Natural killer cell treated with Interleukin-12 subunit alpha and Interleukin-12 subunit beta and Interleukin-15 and Interleukin-18, amount 100 ng/mL, for 72 hours (primary cell): ENCODE results near the gene VPS45. TPM values are rescaled to one million over a fixed set of nuclear protein-coding genes. Genes with fewer than 3 reads are reported as not detected.

Experiments used
- ATAC-seq, 2 donors: fragments of 150-1000 bp; cut with Tn5 transposase in 1 of 2; sonication (Bioruptor Pico), chemical (Tn5 transposase) in 1 of 2; 2 replicates each; pipeline ENCODE4 v1.10.0; 2021
- DNase-seq: peaks from one replicate; pipeline ENCODE4 v3.0.0; 2022; ENCODE audit warnings: low spot score
- H3K27ac Mint-ChIP-seq, 2 donors: 1 replicate in 1 of 2; 2 replicates in 1 of 2; pipeline ENCODE4 v1.8.0; 2022; ENCODE audit warnings: mixed read lengths in 2 of 2, mild to moderate bottlenecking in 1 of 2, moderate library complexity in 1 of 2
- H3K27me3 Mint-ChIP-seq, 2 donors: 1 replicate in 1 of 2; 2 replicates in 1 of 2; pipeline ENCODE4 v1.8.0; 2022; ENCODE audit warnings: mixed read lengths in 2 of 2
- H3K36me3 Mint-ChIP-seq: one replicate; pipeline ENCODE4 v1.8.0; 2022; ENCODE audit warnings: mixed read lengths
- H3K4me1 Mint-ChIP-seq, 2 donors: 1 replicate in 1 of 2; 2 replicates in 1 of 2; pipeline ENCODE4 v1.8.0; 2022; ENCODE audit warnings: low read depth in 2 of 2, mixed read lengths in 2 of 2, mild to moderate bottlenecking in 1 of 2
- H3K4me3 Mint-ChIP-seq: one replicate; pipeline ENCODE4 v1.8.0; 2022; ENCODE audit warnings: mixed read lengths
- H3K9me3 Mint-ChIP-seq: 2 replicates; pipeline ENCODE4 v1.8.0; 2022; ENCODE audit warnings: mixed read lengths
- total RNA-seq, 2 donors: library from RNA; stranded (reverse); gene quantifications; one replicate each; pipeline ENCODE4 v1.2.3, GENCODE V29; 2022

Gene VPS45
- total RNA-seq, 2 donors from 2014 or later: 34.1 to 40.4 TPM

DNA sequence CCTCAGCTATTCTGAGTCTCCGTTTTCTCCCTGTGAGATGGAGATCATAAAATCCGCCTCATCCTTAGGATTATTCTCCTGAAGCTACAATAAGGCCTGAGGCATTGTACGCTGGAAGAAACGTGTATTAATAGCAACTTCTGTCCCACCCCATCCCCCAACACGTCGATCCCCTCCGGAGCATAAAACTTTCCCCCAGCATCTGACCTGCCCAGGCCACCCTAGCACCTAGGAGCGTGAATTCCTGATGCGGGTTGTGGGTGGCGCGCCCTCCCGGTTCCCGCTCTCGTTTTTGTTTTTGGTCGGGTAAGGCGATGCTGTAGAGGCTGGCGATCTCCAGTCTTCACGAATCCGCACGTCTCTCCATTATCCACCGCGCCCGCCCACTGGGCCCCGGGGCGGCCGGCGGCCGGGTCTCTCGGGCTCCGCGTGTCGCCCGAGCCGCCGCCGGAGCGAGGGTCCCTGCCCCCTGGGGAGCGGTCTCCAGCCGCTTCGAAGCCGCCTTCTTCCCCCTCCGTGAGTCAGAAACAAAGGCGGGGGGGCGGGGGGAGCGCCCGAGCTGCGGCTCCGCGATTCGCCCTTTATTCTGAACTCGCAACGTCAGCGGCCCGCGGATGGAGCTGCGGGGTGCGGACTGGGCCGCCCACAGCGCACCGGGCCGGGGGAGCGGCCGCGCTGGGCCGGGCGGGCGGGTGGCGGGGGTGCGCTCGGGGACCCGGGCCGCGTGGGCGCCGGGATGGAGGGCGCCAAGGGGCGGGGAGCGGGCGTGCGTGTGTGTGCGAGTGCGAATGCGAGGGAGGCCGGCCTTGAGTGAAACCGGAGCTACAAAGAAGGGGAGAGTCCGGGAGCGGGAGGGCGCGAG lies 81.9 kb downstream of the VPS45 start, which contains the start of gene PLEKHO1:
Gene PLEKHO1, plus strand, starts transcription at position 646 of the 862 bp plus-strand sequence. CDS start 342 bp downstream, outside the sequence.
- Mint-ChIP-seq H3K36me3 (peaks cover 5% of the 10 kb centered on the region), H3K4me3 (peak within 1 kb of the TSS; percentile 94), H3K27me3 (no peaks in the 10 kb centered on the region), H3K4me1 (peaks cover 33 to 44% of the 10 kb centered on the region in 2 donors), H3K9me3 (no peaks in the 10 kb centered on the region), H3K27ac (peak within 1 kb of the TSS; percentile 93 to 97)
- peak; percentile 83 for DNase-seq
- peak; percentile 89 to 93 for ATAC-seq

DNA sequence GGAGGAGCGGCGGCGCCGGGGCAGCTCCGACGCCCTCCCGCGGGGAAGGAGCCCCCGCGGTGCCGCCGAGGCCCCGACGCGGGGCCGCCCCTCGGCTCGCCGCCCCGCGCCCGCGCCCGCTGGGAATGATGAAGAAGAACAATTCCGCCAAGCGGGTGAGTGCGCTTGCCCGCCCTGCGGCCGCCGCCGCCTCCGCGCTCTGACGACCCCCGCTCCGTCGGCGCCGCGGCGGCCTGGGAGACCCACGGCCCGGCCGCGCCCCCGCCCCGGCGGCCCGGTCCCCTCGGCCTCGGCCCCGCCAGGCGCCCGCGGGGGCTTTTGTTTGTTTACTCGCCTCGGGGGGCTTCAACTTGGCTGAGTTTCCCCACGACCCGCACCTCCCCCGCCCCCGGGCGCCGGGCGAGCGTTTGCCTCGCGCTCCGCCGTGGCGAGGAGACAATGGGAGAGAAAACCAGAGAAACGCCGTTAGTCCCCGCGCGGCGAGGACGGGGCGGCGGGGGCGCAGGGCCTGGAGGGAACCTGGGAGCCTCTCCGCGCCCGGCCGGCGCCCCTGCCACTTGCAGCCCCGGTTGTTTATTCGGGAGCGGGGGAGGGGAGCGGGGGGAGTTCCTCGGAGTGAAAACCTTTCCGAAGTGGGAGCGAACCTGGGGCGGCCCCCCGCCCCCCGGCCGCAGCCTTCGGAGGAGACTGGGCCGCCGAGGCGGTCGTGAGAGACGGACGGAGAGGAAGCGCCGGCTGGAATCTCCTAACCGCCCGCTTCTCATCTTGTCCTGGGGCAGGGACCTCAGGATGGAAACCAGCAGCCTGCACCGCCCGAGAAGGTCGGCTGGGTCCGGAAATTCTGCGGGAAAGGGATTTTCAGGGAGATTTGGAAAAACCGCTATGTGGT lies 82.8 kb downstream of the VPS45 start:
- Mint-ChIP-seq H3K4me1 (peaks cover 41 to 49% of the 10 kb centered on the region in 2 donors), H3K36me3 (peaks cover 11% of the 10 kb centered on the region), H3K4me3 (peak overlapping the region; percentile 94), H3K27me3 (no peaks in the 10 kb centered on the region), H3K27ac (peak overlapping the region; percentile 93 to 97), H3K9me3 (no peaks in the 10 kb centered on the region)
- DNase-seq (no peak), ATAC-seq (peak in 1 of 2 donors; percentile 0)

DNA sequence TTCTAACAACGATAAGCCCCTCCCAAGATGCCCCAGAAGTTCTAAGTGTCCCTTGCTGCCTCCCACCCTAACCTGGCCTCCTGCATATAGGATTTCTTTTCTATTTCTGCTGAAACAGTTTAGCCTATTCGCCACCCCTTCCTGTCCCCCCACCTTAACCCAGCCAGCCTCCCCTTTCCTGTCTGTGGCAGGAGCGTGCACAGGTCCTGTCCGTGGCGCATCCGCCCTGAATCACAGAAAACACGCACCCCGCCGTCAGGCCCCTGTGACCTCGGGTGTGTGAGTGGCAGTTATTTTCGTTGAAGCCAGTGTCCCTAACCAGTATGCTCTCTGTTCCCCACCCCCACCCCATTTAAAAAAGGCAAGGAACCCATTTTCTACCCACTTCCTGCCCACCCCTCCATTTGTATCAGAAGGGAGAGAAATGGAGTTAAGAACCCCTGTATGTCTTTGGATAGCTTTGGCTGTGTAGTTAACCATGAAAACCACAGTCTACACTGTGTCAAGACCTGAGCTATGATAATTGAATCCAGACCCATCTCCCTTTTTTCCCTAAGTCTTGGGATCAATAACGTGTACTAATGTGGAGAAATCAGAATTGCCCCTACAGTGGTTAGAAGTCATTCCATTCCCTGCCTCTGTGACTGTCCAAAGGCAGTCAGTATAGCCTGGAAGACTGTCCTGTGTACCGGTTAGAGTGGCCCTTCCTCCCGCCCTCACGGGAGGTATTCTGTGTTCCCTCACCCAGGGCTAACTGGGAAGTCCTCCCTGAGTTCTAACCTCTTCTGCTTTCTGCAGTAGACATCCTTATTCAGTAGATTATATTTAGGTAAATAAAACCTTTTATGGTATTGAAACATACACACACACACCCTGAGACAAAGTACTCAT lies 84.0 kb downstream of the VPS45 start:
- Mint-ChIP-seq H3K4me3 (peak overlapping the region; percentile 94), H3K4me1 (peaks cover 41 to 49% of the 10 kb centered on the region in 2 donors), H3K9me3 (no peaks in the 10 kb centered on the region), H3K27me3 (no peaks in the 10 kb centered on the region), H3K36me3 (peaks cover 17% of the 10 kb centered on the region), H3K27ac (peak overlapping the region; percentile 93 to 97)
- ATAC-seq (peak; percentile 55 to 76), DNase-seq (no peak)

DNA sequence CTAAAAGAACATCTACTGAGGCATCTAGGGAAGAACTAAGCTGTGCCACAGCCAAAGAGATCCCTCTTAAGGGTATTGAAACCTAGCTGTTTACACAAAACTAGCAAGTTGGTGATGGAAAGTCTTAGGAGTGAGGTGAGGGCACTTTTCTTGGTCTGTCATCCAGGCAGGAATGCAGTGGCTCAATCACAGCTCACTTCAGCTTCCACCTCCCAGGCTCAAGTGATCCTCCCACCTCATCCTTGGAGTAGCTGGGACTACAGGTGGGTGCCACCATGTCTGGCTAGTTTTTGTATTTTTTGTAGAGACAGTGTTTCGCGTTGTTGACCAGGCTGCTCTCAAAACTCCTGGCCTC lies 84.6 kb downstream of the VPS45 start:
- H3K36me3 Mint-ChIP-seq: peaks cover 18% of the 10 kb centered on the region
- no peaks in the 10 kb centered on the region for H3K9me3 Mint-ChIP-seq
- no peaks in the 10 kb centered on the region for H3K27me3 Mint-ChIP-seq
- H3K4me3 Mint-ChIP-seq: peak overlapping the region; percentile 94
- ATAC-seq: no peak
- peak overlapping the region; percentile 93 to 97 for H3K27ac Mint-ChIP-seq
- DNase-seq: no peak
- peaks cover 38 to 46% of the 10 kb centered on the region in 2 donors for H3K4me1 Mint-ChIP-seq

DNA sequence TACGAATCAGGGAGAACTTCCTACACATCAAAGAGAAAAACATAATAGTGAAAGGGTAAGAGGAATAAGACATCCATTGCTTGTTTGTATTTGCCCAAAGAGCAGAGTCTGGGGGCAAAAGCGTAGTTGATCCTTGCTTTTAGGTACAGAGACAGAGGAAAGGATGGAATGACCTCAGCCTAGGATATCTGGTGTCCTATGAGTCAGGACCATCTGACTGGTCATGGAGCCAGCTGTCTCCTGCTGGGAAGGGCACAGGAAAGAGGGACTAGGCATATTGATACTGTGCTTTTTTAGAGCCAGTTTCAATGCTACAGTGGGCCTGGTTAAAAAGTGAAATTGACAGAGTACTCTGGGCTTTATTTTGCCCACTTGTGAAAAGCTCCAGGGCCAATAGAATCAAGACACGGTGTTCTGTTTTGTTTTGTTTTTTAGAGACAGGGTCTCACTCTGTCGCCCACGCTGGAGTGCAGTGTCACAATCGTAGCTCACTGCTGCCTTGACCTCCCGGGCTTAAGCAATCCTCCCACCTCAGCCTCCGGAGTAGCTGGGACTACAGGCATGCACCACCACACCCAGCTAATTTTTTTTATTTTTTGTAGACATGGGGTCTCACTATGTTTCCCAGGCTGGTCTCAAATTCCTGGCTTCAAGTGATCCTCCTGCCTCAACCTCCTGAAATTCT lies 85.3 kb downstream of the VPS45 start:
- Mint-ChIP-seq H3K27ac (peak overlapping the region; percentile 93 to 97), H3K36me3 (peaks cover 21% of the 10 kb centered on the region), H3K9me3 (no peaks in the 10 kb centered on the region), H3K4me3 (peak overlapping the region; percentile 42), H3K27me3 (no peaks in the 10 kb centered on the region), H3K4me1 (peaks cover 40 to 47% of the 10 kb centered on the region in 2 donors)
- no peak for DNase-seq
- ATAC-seq: no peak

DNA sequence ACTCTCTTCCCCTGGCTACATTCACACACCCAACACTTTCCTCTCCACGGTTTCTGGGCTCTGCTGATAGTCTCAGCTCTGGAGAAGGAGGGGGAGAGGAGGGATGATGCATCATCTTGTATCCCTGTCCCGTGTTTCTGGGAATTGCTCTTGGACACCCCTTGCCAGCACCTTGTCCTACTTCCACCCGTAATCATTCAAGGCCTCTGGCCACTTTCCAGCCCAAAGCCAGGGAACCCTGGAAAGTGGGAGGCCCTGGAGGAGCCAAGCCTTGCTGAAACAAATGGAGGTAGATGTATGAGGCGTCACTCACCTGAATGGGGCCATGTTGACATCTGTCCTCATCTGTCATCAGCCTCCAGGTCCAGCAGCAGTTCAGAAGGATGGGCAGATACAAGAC lies 86.6 kb downstream of the VPS45 start:
- no peak overlapping the region for H3K4me3 Mint-ChIP-seq

DNA sequence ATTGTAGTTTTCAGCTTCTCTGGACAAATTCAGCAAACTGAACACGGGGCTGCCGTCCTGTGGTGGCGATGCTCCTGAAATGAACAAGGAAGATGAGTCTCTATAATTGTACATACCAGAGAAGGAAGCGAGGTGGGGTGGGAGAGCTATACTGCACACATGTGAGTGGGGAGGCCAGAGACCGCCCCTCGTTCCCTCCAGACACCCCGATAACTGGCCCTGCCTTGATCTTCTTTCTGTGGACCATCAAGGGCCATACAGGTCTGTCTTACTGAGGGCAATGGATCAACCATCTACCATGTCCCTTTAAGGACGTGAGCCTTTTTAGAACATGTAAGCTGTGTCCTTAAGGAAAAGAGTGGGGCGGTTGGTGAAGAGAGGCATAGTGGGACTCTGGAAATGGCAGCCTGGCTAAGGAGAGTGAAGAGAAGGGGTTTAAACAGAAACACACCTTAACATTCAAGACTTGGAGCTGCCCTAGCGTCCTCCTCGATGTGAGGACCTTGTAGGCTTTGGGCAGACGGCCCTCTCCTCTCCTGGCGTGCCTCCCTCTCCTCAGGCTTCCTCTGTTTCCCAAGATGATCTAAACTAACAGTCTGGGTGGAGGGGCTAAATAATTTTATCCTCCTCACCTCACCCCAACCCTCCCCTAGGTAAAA lies 88.0 kb downstream of the VPS45 start:
- no peak overlapping the region for H3K4me3 Mint-ChIP-seq
- no peaks in the 10 kb centered on the region for H3K27me3 Mint-ChIP-seq
- ATAC-seq: no peak

More for the DNA sequence above, 86.6 kb downstream of the VPS45 start:
- Mint-ChIP-seq H3K9me3 (no peaks in the 10 kb centered on the region), H3K27ac (peak overlapping the region in 1 of 2 donors; percentile 97), H3K27me3 (no peaks in the 10 kb centered on the region), H3K4me1 (peaks cover 39 to 43% of the 10 kb centered on the region in 2 donors), H3K36me3 (peaks cover 26% of the 10 kb centered on the region)
- no peak for ATAC-seq
- DNase-seq: no peak

DNA sequence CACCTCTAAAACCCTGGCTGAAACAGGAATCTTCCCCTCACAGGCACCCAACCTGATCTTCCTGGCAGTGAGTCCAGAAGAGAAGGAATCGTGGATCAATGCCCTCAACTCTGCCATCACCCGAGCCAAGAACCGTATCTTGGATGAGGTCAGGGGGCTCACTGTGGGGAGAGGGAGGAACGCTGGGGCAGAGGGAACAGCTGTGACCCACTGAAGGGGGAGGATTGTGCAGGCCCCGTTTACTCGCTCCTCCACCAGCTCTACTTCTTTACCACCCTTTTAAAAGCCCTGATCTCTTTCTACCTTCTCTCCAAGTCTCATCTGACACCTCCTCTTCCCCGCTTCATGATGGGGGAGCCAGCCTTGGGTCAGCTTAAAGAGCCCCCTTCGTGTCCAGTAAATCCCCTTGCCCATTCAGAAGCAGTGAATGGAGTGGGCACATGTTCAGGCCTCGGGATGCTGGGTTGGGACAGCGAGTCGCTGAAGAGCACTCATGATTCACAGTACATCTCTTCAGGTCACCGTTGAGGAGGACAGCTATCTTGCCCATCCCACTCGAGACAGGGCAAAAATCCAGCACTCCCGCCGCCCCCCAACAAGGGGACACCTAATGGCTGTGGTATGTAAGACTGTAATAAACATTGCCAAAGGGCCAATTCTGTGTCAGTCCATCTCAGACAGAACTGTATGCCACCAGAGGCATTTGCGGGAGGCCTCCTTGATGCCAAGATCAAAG lies 89.5 kb downstream of the VPS45 start:
- DNase-seq (no peak), ATAC-seq (no peak)
- H3K36me3 Mint-ChIP-seq: peaks cover 20% of the 10 kb centered on the region
- peaks cover 46 to 50% of the 10 kb centered on the region in 2 donors for H3K4me1 Mint-ChIP-seq
- H3K4me3 Mint-ChIP-seq: no peak overlapping the region
- H3K9me3 Mint-ChIP-seq: no peaks in the 10 kb centered on the region
- H3K27ac Mint-ChIP-seq: peak overlapping the region in 1 of 2 donors; percentile 97
- no peaks in the 10 kb centered on the region for H3K27me3 Mint-ChIP-seq

More for the DNA sequence above, 88.0 kb downstream of the VPS45 start:
- H3K27ac Mint-ChIP-seq: peak overlapping the region in 1 of 2 donors; percentile 97
- no peaks in the 10 kb centered on the region for H3K9me3 Mint-ChIP-seq
- peaks cover 26% of the 10 kb centered on the region for H3K36me3 Mint-ChIP-seq
- peaks cover 42 to 46% of the 10 kb centered on the region in 2 donors for H3K4me1 Mint-ChIP-seq
- no peak for DNase-seq

DNA sequence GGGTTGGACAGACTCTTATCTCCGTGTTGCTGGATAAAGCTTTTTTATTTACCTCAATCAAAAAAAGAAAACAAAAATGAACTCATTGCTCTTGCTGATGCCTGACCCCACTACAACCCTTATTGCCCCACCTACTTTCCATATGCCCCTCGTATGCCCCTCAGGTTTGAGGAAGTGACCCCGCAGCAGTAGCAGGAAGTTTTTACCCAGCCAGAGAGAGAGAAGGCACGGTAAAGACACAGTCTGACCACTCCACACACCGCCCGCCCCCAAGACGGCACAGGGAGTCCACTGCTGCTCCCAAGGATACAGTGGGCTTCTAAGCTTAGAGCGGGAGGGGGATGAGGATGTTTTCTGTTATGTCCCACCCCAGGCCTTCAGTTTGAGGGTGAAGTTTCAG lies 92.0 kb downstream of the VPS45 start:
- H3K4me1 Mint-ChIP-seq: peaks cover 46 to 47% of the 10 kb centered on the region in 2 donors
- H3K4me3 Mint-ChIP-seq: peak overlapping the region; percentile 34
- H3K9me3 Mint-ChIP-seq: no peaks in the 10 kb centered on the region
- no peak for ATAC-seq
- no peak for DNase-seq
- no peaks in the 10 kb centered on the region for H3K27me3 Mint-ChIP-seq
- H3K27ac Mint-ChIP-seq: peak overlapping the region; percentile 77 to 87
- H3K36me3 Mint-ChIP-seq: peaks cover 20% of the 10 kb centered on the region

DNA sequence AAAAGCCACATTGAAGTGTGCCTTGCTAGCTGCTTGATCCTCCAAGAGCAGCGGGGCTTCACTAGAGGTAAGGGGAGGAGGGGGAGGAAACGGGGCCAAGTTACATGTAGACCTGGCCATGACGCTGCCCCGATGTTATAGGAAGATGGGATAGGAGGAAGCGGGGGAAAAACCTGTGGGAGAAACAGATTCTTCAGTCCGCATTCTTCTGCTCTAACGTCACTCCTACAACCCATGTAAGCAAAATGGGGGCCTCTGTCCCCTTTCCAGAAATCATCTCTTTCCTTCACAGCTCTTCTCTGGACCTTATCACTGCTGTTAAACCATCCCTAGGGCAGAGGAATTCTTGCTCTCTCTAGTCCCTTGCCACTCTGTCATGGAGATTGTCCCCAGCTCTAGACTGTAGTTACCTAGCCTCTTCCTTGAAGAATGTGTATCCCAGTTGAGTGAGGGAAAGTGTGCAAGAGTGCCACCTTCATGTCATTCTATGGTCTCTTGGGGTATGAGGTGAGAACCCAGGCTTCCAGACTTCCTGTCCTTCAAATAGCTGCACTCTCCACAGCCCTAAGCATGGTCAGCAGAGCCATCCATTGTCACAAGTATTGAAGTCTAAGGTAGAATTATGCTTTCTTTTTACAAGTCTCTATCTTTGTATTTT lies 93.5 kb downstream of the VPS45 start:
- peak overlapping the region; percentile 34 for H3K4me3 Mint-ChIP-seq
- peaks cover 13% of the 10 kb centered on the region for H3K36me3 Mint-ChIP-seq
- ATAC-seq (no peak), DNase-seq (no peak)
- peak overlapping the region; percentile 77 to 87 for H3K27ac Mint-ChIP-seq
- H3K4me1 Mint-ChIP-seq: peaks cover 43 to 45% of the 10 kb centered on the region in 2 donors
- no peaks in the 10 kb centered on the region for H3K27me3 Mint-ChIP-seq
- H3K9me3 Mint-ChIP-seq: no peaks in the 10 kb centered on the region
